Daoy (cell line): Measurements from ENCODE around the gene RRP15. TPM values are rescaled to one million over a fixed set of nuclear protein-coding genes. Genes with fewer than 3 reads are reported as not detected.

Source experiments
- DNase-seq: peaks from one replicate; pipeline ENCODE4 v3.0.0-alpha.2; 2015; ENCODE audit warnings: low read depth
- total RNA-seq: library from RNA; depleted of rRNA; stranded (reverse); fragments of >200 nt; shearing (Covaris generic); gene quantifications from 2 replicates; pipeline ENCODE4 v1.2.3, GENCODE V29; 2014

RRP15 gene
- total RNA-seq, 1 experiment from 2014 or later = 22.3 TPM

DNA sequence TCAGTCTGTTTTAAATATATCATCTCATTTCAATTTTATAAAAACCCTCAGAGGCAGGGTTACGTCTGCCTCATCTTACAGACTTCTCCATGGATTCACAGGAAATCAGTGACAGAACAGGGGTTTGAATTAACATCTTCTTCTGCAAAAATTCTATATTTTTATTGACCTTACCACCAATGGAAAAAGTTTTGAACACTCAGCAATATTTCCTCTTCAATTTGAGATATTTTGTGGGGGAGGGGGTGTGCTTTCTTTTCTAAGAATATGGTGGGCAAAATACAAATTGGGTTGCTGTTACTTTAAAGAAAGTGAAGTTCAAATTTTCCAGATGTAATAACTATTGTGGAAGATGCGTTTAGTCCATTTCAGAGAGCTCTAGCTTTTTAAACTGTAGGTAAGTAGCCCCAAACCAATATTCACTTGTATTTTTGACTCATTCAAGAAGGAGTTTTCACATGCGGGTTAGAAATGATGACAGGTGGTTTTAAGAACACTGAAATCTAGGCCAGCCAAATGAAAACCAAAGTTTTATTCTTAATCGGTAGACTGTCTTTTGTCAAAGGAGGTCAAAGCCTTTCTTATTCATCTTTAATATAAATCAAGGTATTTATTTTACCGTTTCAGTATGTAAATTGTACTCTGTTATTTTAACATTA is 77.5 kb downstream of the RRP15 start:
- DNase-seq = no peak

DNA sequence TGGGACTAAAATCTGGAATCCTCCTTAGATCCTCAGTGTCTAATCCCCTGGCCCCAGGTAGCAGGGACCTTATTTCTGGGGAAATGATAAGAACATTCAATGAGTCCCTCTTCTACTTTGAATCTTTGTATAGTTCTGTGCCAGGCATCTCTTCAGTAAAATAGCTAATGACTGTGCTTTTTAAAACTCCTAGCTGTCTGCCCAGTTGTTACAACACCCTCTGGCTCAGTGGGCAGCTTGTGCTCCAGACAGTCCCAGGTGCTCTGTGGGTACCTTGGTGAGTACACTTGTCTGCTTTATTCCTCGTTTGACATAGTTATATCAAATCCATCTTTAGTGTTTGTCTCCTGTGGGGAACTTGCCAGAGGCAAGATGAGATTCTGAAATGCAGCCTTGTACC is 78.0 kb downstream of the RRP15 start:
- no peak for DNase-seq

DNA sequence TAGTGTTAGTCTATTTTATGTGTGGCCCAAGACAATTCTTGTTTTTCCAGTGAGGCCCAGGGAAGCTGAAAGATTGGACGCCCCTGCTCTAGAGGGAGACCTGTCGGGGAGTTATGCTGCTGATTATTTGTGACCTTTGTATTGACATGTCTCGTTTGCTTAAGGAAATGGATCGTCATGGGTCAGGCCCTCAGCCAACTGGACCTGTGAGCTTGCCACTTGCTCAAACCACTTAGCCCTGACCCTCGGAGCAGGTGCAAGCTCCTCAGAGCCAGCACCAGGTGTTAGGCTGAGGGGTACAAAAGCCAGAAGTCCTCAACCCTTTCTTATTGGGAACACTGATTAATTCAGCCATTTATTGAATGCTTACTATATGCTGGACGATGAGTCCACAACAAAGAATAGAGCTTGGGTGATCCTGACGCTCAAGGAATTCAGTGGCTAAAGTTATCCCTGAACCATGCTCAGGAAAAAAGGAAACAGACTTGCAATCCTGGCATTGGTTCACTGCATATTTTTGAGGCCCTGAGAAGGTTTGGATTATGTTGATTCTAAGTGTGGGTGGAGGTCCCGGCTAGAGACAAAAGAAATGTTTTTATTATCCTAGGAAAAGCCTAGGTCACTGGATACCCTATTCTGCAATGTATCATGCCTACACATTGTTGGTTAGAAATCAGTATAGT is 79.1 kb downstream of the RRP15 start:
- DNase-seq = no peak

DNA sequence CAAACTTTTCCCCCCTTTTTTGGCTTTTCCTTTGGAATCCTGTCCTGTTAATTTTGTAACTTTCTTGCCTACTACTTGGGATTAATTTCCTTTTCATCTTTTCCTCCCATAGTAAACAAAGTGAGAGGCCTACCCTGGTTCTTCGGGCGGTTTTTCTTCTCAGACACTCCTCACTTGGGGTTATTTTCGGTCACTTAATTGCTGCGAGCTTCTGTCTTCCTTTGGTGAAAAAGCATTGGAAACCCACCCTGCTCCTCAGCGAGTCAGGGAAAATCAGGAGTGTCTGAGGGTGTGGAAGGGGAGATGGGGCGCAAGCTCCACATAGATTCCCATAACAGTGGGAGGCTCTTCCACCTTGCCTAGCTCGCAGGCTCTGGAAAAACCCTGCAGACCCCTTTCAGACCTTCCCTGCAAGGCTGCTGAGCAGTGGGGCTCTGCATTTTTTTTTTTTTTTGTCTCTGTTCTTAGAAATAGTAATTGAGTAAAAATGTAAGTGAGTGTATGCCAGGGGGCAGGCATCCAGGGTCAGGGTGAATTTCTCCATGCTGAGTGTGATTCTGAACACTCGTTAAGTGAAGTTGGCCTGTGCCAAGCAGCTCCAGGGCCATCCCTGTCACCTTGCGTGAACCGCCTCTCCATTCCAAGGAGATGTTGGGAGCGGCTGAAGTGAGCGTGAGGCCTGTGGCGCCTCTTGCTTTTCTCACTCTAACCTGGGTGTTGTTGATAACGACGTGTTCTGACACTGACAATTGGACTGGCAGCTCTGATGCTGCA is 80.3 kb downstream of the RRP15 start:
- no peak for DNase-seq

DNA sequence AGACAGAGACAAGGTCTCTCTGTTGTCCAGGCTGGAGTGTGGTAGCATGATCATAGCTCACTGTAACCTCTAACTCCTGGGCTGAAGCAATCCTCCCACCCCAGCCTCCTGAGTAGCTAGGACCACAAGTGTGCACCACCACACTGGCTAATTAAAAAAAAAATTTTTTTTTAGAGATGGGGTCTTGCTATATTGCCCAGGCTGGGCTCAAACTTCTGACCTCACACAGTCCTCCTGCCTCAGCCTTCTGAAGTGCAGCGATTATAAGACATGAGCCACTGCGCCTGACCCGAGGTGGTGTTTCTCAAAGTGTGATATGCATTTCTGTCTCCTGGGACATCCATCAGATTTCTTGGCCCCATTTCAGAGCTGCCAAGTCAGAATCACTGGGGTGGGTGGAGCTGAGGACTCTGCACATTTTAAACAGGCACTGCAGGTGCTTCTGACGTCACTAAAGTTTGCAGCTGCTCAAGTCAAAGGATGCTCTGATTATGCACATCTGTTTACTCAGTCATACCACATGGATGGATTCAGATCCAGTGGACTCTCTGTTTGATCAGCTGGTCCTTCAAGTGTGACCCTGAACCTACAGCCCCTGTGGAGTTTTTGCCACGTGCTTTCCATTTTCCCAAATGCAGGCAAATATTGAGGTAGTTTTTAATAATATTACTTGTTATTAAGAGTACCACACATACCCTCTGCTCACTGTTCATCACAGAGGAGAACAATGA is 81.4 kb downstream of the RRP15 start:
- no peak for DNase-seq

DNA sequence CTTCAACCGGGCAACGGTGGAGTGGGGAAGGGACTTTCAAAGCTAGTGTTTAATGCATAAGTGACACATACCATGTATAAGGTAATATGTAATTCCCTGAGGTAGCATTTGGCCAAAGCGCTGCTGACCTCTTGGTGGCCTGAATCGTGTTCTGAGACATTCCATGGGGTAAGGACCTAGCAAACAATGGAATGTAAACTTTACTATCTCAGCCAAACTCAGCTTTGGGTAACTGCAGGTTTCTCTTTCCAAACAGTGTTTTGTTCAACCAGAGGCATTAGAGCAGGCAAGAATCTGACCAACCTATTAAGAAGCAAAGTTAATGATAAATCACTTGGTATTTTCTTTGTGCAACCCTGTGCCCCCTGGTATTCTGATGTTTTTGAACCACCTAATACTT is 82.0 kb downstream of the RRP15 start:
- DNase-seq = no peak

DNA sequence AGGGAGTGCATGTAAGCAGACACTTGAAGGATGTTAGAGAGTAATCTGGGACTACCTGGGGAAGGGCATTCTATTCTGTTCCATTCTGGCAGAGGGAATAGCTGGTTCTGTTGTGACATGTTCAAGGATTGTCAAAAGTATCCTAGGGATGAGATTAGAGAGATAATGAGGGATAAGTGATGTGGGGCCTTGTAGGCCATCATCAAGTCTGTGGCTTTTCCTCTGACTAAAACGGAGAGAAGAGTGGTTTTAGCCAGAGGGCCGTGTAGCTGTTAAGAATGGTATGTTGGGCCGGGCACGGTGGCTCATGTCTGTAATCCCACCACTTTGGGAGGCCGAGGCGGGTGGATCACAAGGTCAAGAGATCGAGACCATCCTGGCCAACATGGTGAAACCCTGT is 83.6 kb downstream of the RRP15 start:
- no peak for DNase-seq

DNA sequence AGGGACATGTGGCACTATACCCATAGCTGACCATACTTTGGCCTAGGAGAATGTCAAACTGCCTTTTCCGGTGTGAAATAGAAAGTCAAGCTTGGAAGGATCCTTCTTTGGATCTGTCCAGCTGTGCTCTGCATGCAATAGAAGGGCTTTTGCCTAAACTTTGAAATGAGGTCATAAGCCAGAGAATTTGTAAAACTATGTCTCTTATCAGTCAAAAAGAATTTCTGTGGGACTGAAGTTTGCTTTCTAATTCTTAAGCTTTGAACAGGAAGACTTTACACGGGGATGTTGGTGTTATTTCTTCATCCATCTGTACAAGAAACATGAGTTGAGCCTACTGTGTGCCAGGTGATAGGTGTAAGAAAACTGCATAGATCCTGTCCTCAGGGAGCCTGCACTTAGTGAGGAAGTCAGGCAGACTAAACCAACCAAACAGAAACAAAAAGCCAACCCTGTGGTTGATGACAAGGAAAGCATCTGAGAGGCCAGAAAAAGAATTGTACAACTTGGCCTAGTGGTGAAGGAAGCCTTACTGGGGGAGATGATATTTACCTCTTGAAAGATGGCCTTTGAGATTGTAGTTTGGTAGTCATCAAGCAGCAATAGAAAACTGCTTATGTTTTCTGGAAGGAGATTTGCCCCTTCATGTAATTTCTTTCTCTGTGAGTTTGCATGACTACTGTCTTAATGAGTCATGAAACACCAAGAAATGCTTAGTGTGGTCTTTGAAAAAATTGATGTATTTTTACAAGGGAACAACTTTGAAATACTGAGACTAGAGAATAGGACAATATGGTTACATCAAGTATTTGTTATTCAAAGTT is 84.8 kb downstream of the RRP15 start:
- peak; percentile 41 for DNase-seq

DNA sequence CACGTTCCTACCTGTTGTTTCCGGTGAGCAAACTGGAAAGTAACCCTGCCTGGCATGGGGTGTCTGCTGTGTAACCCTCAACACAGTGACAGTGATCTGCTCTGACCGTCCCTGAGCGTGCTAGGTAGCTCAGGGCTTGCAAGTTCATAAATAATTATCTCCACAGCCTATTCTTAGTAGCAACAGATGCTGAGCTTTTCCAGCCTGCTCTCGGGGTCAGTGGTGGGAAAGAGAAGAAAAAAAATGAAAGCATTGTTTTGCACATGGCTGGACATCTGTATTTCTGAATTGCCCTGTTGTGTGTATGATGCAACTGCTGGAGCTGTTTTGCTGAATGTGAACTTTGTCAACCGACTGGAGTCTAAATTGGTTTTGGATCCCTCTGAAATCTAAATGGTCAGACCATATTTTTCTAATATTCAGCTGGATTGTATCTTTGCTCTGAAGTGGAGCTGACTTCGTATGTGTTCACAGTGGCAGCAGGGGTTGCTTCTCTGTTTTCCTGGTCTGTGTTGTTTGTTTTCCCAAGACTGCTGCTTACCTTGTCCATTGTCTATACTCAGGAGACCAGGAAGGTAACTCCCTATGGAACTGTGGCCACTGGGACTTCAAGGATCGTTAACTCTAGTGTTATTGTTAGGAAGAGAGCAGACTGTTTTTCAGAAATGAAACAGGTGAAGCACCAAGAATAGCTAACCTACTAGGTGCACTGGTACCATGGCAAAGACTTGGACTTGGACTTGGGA is 87.0 kb downstream of the RRP15 start:
- no peak for DNase-seq

DNA sequence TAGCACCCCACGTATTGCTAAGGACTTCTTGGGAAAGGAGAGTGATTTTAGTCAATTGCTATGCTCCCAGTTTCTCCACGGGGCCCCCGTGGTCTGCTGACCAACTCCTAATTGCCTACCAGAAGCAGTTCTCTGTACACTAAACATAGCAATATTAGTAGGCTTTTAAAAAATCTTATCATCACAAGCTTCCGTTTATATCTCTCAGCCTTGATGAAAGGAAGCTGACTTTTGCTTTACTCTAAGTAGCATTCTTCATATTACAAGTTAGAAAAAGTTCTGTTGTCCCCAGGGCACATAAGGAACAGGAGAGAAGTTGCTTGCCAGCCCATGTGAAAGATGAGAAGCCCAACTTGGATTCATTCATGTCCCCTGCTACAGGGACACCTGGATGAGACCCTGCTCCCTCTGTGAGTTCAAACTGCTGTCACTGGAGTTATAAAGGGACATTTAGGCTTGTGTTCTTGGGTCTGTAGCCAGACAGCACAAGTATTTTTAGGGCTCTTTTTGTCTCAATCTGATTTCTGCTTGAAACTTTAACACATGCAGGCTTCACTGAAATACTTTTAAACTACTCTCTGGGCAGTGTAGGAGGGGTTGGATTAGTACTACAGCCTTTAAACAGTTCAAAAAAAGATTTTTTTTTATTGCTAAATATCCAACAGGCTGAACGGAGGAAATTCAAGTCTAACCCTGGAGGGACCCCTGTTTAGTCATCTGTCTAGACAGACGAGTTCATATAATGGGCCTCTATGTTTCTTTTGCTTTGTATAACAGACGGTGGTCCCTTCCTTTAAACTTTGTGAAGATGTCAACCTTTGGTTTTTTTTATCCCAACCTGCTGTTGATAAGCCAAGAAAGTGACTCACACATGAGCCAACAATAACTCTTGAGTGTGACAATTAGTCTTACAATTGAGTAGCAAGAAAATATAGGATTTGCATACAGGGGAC is 89.6 kb downstream of the RRP15 start:
- DNase-seq = peak; percentile 64

DNA sequence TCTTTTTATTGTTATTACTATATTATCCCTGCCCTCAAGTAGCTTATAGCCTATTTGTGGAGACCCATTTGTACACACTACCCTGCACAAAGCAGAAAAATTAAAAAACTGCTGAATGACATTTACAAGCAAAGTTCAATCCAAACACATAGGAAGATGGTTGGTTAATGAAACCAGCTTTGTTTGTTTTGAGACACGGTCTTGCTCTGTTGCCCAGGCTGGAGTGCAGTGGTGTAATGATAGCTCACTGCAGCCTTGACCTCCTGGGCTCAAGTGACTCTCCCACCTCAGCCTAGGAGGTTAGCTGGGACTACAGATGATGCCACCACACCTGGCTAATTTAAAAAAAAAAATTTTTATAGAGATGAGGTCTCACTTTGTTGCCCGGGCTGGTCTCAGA is 91.6 kb downstream of the RRP15 start:
- no peak for DNase-seq

DNA sequence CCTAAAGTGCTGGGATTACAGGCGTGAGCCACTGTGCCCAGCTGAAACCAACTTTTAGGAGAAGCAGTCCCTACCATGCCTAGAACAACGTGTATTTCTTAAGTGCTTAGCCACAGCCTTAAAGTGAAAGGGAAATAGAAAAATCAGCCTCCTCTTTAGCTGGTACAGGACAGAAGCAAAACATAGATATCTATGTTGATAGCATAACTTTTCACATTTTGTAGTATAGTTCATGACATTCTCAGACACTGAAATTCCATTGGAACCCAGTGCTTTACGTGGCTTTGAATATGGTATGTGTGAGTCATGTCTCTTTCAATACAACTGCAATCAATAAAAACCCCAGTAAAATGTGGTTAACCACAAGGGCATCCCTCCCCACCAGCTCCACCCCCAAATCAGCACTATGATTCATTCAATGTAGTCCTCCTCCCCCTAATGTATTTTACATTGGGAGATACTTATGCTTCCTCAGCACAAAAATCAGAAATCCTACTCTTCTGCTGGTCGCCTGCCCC is 92.1 kb downstream of the RRP15 start:
- peak; percentile 93 for DNase-seq

DNA sequence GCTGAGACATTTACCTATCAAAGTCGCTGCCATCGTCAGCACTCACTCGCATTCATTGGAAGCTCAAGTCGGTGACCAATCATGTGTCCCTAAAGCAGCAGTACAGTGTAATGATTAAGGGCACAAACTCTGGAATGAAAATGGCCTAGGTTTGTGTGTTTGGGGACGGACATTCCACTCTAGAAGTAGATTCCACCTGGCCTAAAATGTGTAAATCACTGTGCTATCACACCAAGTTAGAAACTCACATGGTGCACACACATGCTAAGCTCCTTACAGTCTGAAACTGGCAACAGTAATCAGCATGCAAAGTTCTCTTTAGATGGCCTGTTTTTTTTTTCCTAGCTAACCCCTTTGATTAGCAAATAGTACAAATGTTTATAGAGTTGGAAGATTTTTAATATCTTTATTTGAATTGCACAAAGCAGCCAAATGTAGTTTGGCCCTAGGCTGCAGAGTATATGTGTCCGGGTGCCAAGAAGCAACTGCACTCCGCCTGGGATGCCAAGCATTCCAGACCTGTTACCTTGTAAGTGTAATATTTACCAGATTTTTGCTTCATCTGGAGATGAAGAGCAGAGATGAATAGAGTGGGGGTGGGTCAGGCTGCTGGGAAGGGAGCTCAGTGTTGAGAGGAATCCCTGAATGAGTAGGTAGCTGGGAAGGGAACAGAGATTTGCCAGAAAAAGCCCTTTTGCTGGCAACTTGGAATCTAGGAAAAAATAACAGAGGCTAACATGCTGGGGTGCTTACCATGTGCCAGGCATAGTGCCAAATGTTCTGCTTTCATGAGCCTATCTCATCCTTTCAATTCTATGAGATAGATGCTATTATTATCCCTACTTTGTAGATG is 95.3 kb downstream of the RRP15 start:
- DNase-seq = peak; percentile 80

DNA sequence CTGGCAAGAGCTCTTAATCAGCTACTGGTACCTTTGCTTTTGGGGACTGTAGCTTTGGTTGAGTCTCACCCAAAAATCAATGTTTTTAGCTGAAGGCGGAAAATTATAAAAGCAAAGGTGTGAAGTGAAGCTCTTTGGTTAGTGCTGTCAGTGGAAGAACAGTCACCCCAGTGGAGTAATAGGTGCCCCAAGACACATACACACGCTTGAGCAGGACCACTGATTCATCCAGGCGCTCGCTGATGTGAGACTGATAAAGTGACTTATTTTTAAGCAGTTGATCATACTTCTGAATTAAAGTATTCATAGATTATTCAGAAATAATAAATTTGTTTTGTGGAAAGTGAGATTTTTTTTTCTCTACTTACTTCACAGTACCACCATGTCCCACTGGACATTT is 97.2 kb downstream of the RRP15 start:
- no peak for DNase-seq

DNA sequence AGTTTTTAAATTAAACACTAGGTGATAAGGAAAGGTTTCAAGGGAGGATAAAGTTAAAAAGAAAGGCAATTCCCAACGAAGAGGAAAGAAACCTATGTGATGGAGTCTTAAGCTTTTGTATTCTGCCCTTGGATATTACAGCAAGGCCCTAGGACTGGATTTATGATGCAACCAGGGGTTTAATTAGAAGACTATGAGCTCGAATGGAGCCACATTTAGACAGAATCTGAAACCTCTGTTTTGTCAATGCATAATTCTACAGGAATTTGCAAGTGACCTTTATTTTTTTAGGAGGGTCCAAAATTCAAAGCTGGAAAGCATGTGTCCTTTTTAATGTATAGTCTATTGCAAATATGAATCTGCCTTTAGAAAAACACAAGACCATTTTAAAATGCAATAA is 98.0 kb downstream of the RRP15 start:
- no peak for DNase-seq

DNA sequence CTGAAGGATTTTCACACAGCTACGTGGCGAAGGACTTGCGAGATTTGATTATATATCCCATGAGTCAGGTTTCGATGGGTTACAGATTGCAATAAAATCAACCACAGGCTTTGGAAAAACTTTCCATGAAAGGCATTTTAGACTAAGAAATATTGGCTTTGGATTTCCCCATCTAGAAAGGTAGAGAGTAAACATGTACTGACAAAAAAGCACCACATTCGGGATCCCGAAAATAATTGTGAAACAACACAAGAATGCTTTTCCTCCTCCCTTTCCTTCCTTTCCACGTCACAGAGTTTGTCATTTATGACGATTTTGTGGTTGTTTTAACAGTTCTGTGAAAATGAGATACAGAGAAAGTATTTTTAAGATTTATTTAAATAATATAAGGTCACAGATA is 98.6 kb downstream of the RRP15 start:
- no peak for DNase-seq

DNA sequence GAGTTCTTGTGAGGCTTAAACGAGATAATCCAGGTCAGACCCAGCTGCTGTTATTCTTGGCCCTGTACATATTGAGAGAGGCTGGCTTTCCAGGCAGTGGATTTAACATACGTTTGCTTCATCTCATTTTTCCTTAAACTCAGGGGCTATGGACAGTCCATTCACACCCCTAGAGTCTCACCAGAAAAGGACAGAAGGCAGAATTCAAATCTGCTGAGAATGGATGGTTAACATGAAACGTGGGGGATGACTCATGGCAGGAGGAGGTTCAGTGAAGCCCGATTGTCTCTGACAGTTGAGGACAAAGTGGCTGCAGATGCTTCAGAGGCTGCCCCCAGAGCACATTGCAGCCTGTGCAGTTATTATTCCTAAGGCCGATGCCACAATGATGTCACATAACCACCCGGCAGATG is 99.5 kb downstream of the RRP15 start:
- peak; percentile 75 for DNase-seq
